Stimulated activated CD4-positive, alpha-beta T cell treated with anti-CD3 and anti-CD28 coated beads, Interleukin-12 subunit alpha, Interleukin-12 subunit beta, amount 100 ng/mL, for 24 hours (primary cell): Measurements from ENCODE around the gene CADM1.

Experiments
- DNase-seq, 2 experiments: peaks; one replicate each; pipeline ENCODE4 v3.0.0-alpha.2; 2020; ENCODE audit warnings: low read depth in 2 of 2

Gene CADM1

GRCh38 chr11:115208808-115209259 lies 295.4 kb downstream of the CADM1 start:
- no peak for DNase-seq

GRCh38 chr11:115207916-115208315 lies 296.3 kb downstream of the CADM1 start:
- no peak for DNase-seq

DNA sequence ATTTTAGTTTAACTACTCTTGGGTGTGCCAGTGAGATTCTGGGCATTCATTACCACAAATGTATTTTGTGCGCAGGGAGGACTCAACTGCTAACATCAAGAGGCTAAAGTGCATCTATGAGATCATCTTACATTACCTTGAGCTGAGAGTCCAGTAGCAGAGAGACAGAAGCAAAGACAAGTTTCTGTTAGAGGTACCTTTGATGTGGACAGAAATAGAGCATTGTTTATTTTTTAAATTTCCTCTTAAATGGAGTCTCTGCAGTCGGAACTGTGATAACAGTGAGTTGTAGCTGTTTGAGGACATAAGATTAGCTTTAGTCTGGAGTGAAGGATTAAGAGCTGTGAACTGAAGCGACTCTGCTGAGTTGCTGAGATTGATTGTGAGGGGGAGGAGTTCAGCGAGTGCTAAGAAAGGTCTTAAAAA lies 297.0 kb downstream of the CADM1 start:
- DNase-seq: no peak

GRCh38 chr11:115206365-115207022 lies 297.7 kb downstream of the CADM1 start:
- DNase-seq: no peak

GRCh38 chr11:115202900-115203552 lies 301.2 kb downstream of the CADM1 start:
- DNase-seq: no peak

DNA sequence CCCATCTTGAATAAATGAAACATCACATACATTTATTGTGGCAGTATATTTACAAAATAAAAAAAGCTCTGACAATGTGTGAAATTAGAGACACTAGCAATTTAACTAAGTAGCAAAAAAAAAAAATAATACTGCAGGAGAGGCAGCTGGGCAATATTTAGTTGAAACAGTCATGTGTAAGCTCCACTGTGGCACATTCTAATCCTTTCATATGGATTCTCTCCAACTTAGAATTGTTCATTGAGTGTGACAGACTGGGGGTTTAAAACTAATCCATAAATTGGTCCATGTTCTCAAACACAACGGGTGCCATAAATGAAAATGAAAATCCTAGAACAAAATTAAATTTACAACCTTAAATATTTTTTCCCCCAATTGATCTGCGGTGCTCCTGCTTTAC lies 302.1 kb downstream of the CADM1 start:
- no peak for DNase-seq

GRCh38 chr11:115201111-115201792 lies 303.0 kb downstream of the CADM1 start:
- no peak for DNase-seq

GRCh38 chr11:115199481-115200069 lies 304.6 kb downstream of the CADM1 start:
- no peak for DNase-seq

DNA sequence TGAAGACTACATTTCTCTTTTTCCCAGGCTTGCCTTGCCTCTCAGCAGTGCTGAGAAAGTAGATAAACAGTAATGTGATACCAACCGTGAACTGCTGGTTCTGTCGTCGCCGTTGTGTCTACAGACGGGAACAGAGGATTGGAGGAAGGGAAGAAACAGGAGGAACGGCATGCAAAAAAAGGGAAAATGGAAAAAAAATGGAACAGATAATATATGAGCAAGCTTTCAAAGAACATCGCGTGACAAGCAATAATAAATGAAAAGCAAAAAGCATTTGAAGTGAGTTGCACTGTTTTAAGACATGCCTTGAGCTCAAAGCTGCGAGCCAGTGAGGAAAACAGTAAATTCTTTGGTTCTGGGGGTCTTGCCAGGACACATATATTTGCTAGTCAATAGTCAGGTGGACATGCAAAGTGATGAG lies 305.9 kb downstream of the CADM1 start:
- no peak for DNase-seq

GRCh38 chr11:115197433-115197832 lies 306.8 kb downstream of the CADM1 start:
- DNase-seq: no peak

- no peak for DNase-seq
These were observed 307.2 kb downstream of the CADM1 start for GRCh38 chr11:115197031-115197430.

DNA sequence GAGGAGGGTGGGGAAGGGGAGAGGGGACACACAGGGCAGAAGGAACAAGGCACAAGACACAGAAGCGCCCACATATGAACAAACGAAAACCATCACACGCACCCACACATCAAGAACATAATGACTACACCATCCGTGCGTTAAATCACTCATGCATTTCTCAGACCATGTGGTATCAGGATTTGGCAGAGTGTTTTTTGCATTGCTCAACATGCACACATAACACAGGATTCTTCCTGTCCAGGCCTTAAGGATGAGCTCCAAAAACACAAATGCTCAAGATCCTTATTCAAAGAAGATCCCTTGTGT lies 309.5 kb downstream of the CADM1 start:
- DNase-seq: no peak

DNA sequence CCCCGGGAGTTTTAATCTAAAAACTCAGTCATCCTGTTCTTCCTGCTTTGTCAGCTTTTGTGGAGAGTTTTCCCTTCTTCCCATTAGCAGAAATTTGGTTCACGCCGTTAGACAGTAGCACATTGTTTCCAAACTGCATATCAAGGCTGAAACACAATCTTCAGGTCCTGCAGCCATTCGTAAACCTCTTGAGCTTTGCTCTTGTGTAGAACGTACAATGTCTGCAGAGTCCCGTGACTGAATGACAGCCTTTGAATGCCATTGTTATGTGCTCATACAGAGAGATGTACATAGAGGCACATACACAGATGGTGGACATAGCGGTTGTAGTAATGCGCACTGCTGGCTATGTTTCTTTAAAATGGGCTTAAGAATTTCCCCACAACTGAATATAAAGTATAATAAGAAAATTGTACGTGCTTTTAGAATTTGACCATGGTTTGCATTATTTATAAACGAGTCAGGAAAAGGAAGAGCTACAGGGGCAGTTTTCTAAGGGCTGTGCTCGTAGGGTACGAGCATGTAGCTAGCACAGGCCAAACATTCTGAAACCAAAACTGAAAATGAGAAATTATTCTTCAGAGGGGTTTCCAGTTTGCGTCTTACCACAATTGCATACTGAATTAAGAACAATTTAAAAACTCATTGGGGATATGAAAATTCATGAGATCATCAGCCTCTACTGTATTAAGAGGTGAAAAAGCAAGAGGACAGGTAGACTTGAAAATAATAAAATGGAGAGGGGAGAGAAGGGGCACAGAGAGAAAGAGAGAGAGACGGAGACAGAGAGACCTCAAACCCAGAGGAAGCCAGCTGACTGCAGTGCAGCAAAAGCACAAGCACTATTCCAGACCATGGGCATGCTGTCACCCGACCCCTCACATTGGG lies 310.1 kb downstream of the CADM1 start:
- DNase-seq: no peak

DNA sequence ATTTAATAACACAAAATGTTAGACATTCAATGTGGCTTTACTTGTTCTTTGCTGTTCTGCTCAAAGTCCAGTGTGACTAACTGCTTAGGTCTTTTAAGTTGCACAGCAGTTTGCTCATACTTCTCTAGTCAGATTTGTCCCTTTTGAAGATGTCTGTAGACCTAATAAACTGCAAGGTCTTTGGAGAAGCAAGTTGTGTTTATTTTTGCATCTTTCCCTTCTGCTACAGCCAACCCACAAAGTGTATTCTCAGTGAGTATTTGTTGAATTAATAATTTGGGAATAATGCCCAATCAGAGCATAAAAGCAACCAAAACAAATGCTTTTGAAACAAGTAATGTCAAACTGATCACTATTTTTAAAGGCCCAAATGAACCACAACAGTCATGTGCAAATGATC lies 312.5 kb downstream of the CADM1 start:
- DNase-seq: no peak

DNA sequence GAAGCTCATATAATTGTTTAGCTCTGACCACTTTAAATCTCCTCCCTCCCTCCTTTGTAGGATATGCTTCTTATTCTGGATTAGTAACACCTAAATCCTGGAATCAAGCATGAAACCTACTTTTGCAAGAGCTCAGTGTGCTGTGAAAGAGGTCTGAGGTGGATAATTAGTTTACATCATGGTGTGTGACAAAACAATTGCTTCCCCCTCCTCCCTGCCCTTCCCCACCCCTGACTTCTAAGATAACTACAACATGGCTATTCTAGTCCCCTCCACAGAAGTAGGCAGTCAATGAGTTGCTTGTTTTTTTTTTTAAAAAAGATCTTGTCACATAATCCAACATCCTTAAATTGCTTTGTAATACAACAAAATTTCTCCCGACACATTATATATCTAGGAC lies 314.0 kb downstream of the CADM1 start:
- no peak for DNase-seq

GRCh38 chr11:115188898-115189278 lies 315.3 kb downstream of the CADM1 start:
- no peak for DNase-seq

- no peak for DNase-seq
These were observed 315.9 kb downstream of the CADM1 start for GRCh38 chr11:115188188-115188897.

- no peak for DNase-seq
These were observed 318.3 kb downstream of the CADM1 start for GRCh38 chr11:115185931-115186330.

DNA sequence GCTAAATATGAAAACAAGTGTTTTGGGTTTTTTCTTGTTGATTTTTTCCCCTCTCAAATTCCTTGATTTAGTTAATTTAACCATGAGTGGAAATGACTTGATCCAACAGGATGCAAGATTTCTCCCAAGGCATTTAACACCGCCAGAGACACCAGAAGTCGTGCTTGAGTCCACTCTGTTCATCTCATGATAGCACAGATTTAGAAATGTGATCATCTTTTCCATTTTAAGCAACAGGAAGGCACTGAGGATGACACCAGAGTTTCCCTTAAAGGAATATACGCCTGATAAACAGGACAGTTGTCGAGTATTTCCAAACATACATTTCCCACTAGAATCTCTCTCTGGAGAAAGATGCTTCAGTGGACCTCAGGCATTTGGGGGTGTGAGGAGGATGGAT lies 318.7 kb downstream of the CADM1 start:
- no peak for DNase-seq

- no peak for DNase-seq
These were observed 319.3 kb downstream of the CADM1 start for GRCh38 chr11:115184901-115185300.

DNA sequence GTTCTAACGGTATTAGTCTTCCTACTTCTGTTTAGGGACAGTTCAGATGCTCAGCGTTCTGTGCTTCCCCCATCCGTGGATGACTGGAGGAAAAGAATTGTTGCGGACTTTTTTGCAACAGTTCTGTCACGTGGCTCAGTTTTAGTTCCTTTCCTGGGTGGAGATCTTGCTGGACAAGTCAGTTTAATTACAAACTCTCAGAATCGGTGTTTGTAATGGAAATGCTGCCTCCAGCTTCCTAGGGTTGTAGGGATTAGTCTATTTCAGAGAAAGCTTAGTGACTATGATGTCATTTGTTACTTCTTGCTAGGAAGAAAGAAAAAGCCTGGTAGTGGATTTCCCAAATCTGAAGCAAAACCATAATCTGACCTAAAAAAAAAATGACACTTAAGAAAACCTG lies 320.4 kb downstream of the CADM1 start:
- no peak for DNase-seq
